ENCODE data around the gene NPIPA8.
"Not testable (repeated sequence)": the region's sequence is repeated elsewhere in the genome, so short reads cannot be mapped to it uniquely, and the experiment has no call there.

- TF ChIP-seq CTCF, POLR2A, EP300 (IDR thresholded peaks at IDR 0.05): not testable (repeated sequence)
These were observed 59.8 kb downstream of the NPIPA8 start for GRCh38 chr16:18276756-18277155.

Measured in tibial nerve (tissue), 4 donors.